ENCODE data around the gene PPP1R13B. TPM values are rescaled to one million over a fixed set of nuclear protein-coding genes. Genes with fewer than 3 reads are reported as not detected.

PPP1R13B gene
- total RNA-seq, 4 donors from 2014 or later = 12.7 to 25.0 (median 20.6) TPM

DNA sequence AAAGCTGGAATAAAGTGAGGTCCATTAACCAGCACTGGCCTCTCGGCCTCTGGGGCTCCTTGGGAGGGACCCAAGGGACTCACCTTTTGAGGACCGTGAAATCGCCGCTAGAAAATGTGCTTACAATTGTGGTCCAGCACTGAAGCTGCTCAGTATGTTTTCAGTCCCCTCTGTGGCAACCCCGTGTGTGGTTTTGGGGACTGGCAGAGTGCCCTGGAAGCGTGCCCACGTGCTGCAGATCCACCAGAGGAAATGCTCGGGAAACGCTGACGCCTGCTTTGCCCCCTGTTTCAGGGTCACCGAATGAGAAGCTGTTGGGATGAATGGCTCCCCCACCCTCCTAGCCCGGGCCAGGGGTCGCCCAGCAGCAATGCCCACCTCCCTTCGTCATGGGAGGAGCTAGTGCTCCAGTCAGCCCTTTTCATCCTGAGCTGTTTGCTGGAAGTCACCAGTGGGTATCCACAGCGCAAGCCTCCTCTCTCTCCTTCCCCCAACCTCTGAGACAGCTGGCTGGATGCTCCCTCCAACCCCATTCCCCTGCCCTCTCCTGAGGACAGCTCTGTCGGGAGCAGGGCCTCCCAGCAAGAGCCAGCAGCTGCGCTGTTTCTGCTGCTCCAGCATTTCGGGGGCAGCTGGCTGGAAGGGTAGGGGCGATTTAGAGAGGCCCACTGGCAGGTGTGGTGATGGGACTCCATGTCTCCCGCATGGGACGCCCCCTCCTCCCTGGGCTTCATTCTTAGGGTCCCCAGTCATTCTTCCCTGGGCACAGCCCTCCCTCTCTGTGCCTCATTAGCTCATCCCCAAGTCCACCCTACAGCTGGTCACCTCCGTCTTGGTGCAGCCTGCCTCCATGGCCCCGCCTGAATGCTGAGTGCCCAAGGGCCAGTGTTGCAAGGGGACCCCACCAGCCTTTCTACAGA lies 33.2 kb upstream of the PPP1R13B start:
- intact Hi-C loops (cut with DNase I) = no loop called here
- no peaks in the 10 kb centered on the region for H3K36me3 ChIP-seq
- H3K27ac ChIP-seq = peak overlapping the region; percentile 40 to 85 (median 78)
- H3K27me3 ChIP-seq = peaks cover 0 to 6% (median 0%) of the 10 kb centered on the region in 4 donors
- 9 to 23% methylated on average over 11 to 17 of the region's 23 CpGs for WGBS, 2 donors
- TF ChIP-seq POLR2A (IDR thresholded peaks at IDR 0.05) = no peak
- TF ChIP-seq, protein P1, sequence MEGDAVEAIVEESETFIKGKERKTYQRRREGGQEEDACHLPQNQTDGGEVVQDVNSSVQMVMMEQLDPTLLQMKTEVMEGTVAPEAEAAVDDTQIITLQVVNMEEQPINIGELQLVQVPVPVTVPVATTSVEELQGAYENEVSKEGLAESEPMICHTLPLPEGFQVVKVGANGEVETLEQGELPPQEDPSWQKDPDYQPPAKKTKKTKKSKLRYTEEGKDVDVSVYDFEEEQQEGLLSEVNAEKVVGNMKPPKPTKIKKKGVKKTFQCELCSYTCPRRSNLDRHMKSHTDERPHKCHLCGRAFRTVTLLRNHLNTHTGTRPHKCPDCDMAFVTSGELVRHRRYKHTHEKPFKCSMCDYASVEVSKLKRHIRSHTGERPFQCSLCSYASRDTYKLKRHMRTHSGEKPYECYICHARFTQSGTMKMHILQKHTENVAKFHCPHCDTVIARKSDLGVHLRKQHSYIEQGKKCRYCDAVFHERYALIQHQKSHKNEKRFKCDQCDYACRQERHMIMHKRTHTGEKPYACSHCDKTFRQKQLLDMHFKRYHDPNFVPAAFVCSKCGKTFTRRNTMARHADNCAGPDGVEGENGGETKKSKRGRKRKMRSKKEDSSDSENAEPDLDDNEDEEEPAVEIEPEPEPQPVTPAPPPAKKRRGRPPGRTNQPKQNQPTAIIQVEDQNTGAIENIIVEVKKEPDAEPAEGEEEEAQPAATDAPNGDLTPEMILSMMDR (IDR thresholded peaks at IDR 0.05) = no peak
- H3K9me3 ChIP-seq = no peaks in the 10 kb centered on the region
- H3K4me3 ChIP-seq = peak overlapping the region; percentile 9 to 61 (median 41)
- H3K4me1 ChIP-seq = peaks cover 17 to 42% (median 38%) of the 10 kb centered on the region in 3 donors
- no peak for DNase-seq

DNA sequence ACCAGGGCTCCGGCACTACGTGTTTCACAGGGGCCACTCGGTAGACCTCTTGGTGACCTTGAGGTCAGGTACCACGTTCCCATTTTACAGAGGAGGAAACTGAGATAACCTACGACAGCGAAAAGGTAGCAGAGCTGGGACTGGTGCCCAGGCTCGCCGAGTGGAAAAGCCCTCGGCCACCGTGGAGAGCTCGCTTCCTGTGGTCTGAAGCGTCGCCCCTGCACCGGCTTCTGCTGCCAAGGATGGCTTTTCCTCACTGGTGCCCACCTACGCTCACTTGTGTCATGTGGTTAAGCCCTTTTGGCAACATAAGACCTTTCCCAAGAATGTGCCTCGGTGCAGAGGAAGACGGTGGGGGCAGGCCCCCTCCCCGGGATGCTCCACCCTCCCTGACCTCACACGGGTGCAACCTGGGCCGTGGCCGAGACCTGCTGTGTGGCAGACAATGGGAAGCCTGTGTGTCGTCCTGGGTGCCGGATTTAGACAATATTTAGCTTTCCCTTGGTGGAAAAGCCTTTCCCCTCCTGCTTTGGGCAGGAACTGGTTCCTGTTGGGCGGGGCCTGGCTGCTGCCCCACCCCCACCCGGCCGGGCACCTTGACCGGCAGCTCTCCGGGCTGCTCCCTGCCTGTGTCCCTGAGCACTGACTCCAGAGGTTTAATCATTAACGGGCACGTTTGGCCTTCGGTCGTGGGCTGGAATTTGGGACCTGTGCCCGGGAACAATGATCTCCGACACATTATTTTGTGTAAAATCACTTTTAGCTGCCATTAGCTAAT lies 32.4 kb upstream of the PPP1R13B start:
- TF ChIP-seq POLR2A (IDR thresholded peaks at IDR 0.05) = no peak
- TF ChIP-seq, protein P1 (IDR thresholded peaks at IDR 0.05) = peak in 1 of 6 experiments; percentile 16
- H3K27me3 ChIP-seq = peaks cover 0 to 6% (median 0%) of the 10 kb centered on the region in 4 donors
- H3K9me3 ChIP-seq = no peaks in the 10 kb centered on the region
- 26 to 34% methylated on average over 12 to 22 of the region's 34 CpGs for WGBS, 2 donors
- peak overlapping the region; percentile 9 to 61 (median 41) for H3K4me3 ChIP-seq
- H3K4me1 ChIP-seq = peaks cover 17 to 42% (median 38%) of the 10 kb centered on the region in 3 donors
- DNase-seq = no peak
- no peaks in the 10 kb centered on the region for H3K36me3 ChIP-seq
- peak overlapping the region; percentile 40 to 85 (median 78) for H3K27ac ChIP-seq
- intact Hi-C loops (cut with DNase I) = no loop called here

DNA sequence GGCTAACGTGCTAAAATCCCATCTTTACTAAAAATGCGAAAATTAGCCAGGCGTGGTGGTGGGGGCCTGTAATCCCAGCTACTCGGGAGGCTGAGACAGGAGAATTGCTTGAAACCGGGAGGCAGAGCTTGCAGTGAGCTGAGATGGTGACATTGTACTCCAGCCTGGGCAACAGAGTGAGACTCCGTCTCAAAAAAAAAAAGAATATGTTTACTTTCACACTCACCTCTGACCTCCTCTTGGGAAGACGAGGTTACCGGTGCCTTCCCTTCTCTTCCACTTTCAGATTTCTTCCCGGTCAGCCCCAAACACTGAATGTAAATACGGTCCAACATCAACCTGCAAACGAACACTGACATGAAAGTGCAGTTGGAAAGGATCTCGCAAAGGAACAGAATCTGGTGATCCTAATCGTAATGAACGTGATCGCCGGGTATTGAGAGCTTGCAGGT lies 31.8 kb upstream of the PPP1R13B start:
- TF ChIP-seq POLR2A (IDR thresholded peaks at IDR 0.05) = no peak
- TF ChIP-seq, protein P1 (IDR thresholded peaks at IDR 0.05) = no peak
- Histone ChIP-seq H3K36me3 (no peaks in the 10 kb centered on the region), H3K9me3 (no peaks in the 10 kb centered on the region), H3K27me3 (peaks cover 0 to 6% (median 0%) of the 10 kb centered on the region in 4 donors), H3K4me1 (peaks cover 17 to 42% (median 38%) of the 10 kb centered on the region in 3 donors), H3K27ac (peak overlapping the region; percentile 40 to 85 (median 78)), H3K4me3 (peak overlapping the region in 1 of 4 donors; percentile 61)
- no peak for DNase-seq
- WGBS, 2 donors = 83 to 84% methylated on average over 14 to 16 of the region's 16 CpGs
- intact Hi-C loops (cut with DNase I) = no loop called here

DNA sequence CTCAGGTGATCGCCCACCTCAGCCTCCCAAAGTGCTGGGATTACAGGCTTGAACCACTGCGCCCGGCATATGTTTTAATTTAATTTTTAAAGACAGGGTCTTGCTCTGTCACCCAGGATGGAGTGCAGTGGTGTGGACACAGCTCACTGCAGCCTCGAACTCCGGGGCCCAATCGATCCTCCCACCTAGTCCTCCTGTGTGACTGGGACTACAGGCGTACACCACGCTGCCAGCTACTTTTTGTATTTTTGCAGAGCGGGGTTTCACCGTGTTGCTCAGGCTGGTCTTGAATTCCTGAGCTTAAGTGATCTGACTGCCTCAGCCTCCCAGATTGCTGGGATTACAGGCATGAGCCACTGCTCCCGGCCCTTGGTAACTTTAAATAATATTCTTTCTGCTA lies 30.8 kb upstream of the PPP1R13B start:
- WGBS, 2 donors = 92 to 95% methylated on average over 9 to 11 of the region's 11 CpGs
- Histone ChIP-seq H3K4me1 (peaks cover 17 to 48% (median 38%) of the 10 kb centered on the region in 3 donors), H3K27ac (no peak overlapping the region), H3K36me3 (no peaks in the 10 kb centered on the region), H3K9me3 (no peaks in the 10 kb centered on the region), H3K27me3 (peaks cover 0 to 6% (median 0%) of the 10 kb centered on the region in 4 donors), H3K4me3 (no peak overlapping the region)
- intact Hi-C loops (cut with DNase I) = no loop called here
- no peak for DNase-seq
- no peak for TF ChIP-seq POLR2A (IDR thresholded peaks at IDR 0.05)
- TF ChIP-seq, protein P1 (IDR thresholded peaks at IDR 0.05) = no peak

Measured in esophagus squamous epithelium (tissue), 5 donors.